Fibroblast of lung (primary cell): Measurements from ENCODE around the gene TBC1D22A. TPM values are rescaled to one million over a fixed set of nuclear protein-coding genes. Genes with fewer than 3 reads are reported as not detected.

Source experiments
- DNase-seq, 2 donors: peaks; one replicate each; pipeline versions ENCODE4 v3.0.0 to v3.0.0-alpha.2; 2010; ENCODE audit warnings: low read depth in 2 of 2
- H2AFZ ChIP-seq: 2 replicates; pipeline ENCODE4 v1.5.1; 2012; ENCODE audit warnings: low read length, control low read depth, inconsistent platforms
- H3K27ac ChIP-seq: 2 replicates; pipeline ENCODE4 v1.5.1; 2011; ENCODE audit warnings: low read length, control low read depth; ENCODE audit not compliant: insufficient read depth
- H3K27me3 ChIP-seq: 2 replicates; pipeline ENCODE4 v1.5.1; 2011; ENCODE audit warnings: mild to moderate bottlenecking, low read length; ENCODE audit not compliant: control insufficient read depth, insufficient read depth
- H3K36me3 ChIP-seq: 2 replicates; pipeline ENCODE4 v1.5.1; 2011; ENCODE audit warnings: low read length; ENCODE audit not compliant: control insufficient read depth, insufficient read depth
- H3K4me1 ChIP-seq: 2 replicates; pipeline ENCODE4 v1.5.1; 2011; ENCODE audit warnings: low read length; ENCODE audit not compliant: control insufficient read depth, insufficient read depth; ENCODE audit errors: extremely low read depth
- H3K4me2 ChIP-seq: 2 replicates; pipeline ENCODE4 v1.5.1; 2011; ENCODE audit warnings: low read length, control low read depth; ENCODE audit not compliant: insufficient read depth; ENCODE audit errors: extremely low read depth
- H3K4me3 ChIP-seq, 4 experiments: fragments of 200-600 bp in 1 of 4; sonication (generic) in 1 of 4; replicated peaks in 1 of 4; 2 replicates each; pipeline ENCODE4 v1.5.1; 2011 to 2016; ENCODE audit warnings: low read length in 4 of 4, low read depth in 3 of 4, mild to moderate bottlenecking in 3 of 4, control low read depth in 2 of 4, inconsistent platforms in 1 of 4, mixed read lengths in 1 of 4; ENCODE audit not compliant: insufficient read depth in 1 of 4; ENCODE audit errors: control extremely low read depth in 1 of 4
- H3K79me2 ChIP-seq: 2 replicates; pipeline ENCODE4 v1.5.1; 2012; ENCODE audit warnings: mild to moderate bottlenecking, low read length, inconsistent platforms; ENCODE audit not compliant: control insufficient read depth, insufficient read depth
- H3K9ac ChIP-seq: 2 replicates; pipeline ENCODE4 v1.5.1; 2011; ENCODE audit warnings: mild to moderate bottlenecking, low read length, control low read depth; ENCODE audit not compliant: insufficient read depth
- H3K9me3 ChIP-seq: 2 replicates; pipeline ENCODE4 v1.5.1; 2012; ENCODE audit warnings: low read depth, low read length; ENCODE audit not compliant: control insufficient read depth, insufficient read depth
- H4K20me1 ChIP-seq: 2 replicates; pipeline ENCODE4 v1.5.1; 2011; ENCODE audit warnings: low read length; ENCODE audit not compliant: control insufficient read depth, insufficient read depth; ENCODE audit errors: extremely low read depth
- EZH2 ChIP-seq: IDR thresholded peaks from 2 replicates; pipeline ENCODE4 v1.5.1; 2012; ENCODE audit warnings: low read length, control low read depth, mild to moderate bottlenecking; ENCODE audit errors: missing control alignments
- polyA plus RNA-seq, 2 donors: library from polyadenylated mRNA; depleted of rRNA in 1 of 2; stranded (reverse) in 1 of 2; unstranded in 1 of 2; fragments of >200 nt; gene quantifications; 2 replicates each; pipeline ENCODE4 v1.2.1, GENCODE V29; 2011 to 2012; ENCODE audit warnings: missing spikeins in 1 of 2
- total RNA-seq: library from RNA; depleted of rRNA; stranded (reverse); fragments of >200 nt; gene quantifications from 2 replicates; pipeline ENCODE4 v1.2.1, GENCODE V29; 2014
- TF ChIP-seq, protein P1 (sequence below), 2 donors: IDR thresholded peaks in 1 of 2; conservative IDR thresholded peaks in 1 of 2; 1 replicate in 1 of 2; 2 replicates in 1 of 2; pipeline ENCODE4 v1.5.1; 2011 to 2012; ENCODE audit warnings: low read length in 2 of 2, control low read depth in 1 of 2, inconsistent platforms in 1 of 2, low read depth in 1 of 2, mild to moderate bottlenecking in 1 of 2

Gene TBC1D22A
- total and polyA plus RNA-seq, 2 donors (not counting 1 experiment from before 2014, with no cell fraction given), result 11.6 to 17.6 TPM

DNA sequence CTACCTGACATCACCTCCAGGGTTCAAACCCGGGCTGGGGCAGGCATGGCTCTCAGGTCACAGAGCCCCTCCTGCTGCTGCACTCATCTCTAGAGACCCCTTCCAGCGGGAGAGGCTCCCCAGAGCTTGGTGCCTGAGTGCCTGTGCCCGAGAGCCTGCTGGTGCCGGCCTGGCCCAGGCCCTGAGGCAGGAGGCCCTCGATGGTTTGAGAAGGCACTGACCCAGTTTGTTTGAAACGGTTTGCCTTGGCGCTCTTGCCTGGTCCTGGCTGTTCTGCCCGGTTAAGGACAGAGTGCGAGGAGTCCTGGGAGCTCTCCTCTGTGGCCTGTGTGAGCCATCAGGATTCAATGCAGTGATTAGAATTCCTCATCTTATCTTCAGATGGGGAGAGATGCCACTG is 88.9 kb downstream of the TBC1D22A start:
- Histone ChIP-seq H3K4me1 (no peaks in the 10 kb centered on the region), H3K27ac (no peak overlapping the region)

DNA sequence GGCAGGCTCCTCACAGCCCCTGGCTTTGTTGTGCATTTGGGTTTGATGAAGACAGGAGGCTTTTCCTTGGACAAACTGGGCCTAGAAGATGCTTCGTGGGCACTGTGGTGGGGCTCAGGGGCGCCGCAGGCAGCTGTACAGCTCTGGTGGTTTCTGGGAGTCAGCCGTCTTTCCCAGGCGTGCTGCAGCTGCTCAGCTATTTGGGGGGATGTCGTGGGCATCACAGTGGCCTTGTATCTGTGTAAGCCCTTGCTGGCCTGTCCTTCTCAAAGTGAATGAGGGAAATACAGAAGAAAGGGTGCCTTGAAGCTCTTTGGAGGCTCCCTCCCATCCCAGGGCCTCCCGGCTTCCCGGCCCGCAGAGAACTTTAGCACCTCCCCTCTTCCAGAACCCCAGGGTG is 89.5 kb downstream of the TBC1D22A start:
- H4K20me1 ChIP-seq, result no peaks in the 10 kb centered on the region
- H3K9me3 ChIP-seq, result no peaks in the 10 kb centered on the region
- H3K4me1 ChIP-seq, result no peaks in the 10 kb centered on the region
- no peak overlapping the region for H3K4me2 ChIP-seq
- no peak overlapping the region for H3K27ac ChIP-seq
- H3K4me3 ChIP-seq, result no peak overlapping the region
- no peak for DNase-seq
- H3K27me3 ChIP-seq, result no peaks in the 10 kb centered on the region
- no peak overlapping the region for H3K9ac ChIP-seq
- H3K36me3 ChIP-seq, result peaks cover 2% of the 10 kb centered on the region
- no peaks in the 10 kb centered on the region for H3K79me2 ChIP-seq
- TF ChIP-seq, protein P1, sequence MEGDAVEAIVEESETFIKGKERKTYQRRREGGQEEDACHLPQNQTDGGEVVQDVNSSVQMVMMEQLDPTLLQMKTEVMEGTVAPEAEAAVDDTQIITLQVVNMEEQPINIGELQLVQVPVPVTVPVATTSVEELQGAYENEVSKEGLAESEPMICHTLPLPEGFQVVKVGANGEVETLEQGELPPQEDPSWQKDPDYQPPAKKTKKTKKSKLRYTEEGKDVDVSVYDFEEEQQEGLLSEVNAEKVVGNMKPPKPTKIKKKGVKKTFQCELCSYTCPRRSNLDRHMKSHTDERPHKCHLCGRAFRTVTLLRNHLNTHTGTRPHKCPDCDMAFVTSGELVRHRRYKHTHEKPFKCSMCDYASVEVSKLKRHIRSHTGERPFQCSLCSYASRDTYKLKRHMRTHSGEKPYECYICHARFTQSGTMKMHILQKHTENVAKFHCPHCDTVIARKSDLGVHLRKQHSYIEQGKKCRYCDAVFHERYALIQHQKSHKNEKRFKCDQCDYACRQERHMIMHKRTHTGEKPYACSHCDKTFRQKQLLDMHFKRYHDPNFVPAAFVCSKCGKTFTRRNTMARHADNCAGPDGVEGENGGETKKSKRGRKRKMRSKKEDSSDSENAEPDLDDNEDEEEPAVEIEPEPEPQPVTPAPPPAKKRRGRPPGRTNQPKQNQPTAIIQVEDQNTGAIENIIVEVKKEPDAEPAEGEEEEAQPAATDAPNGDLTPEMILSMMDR (conservative IDR thresholded peaks at IDR 0.05 in 1 of 2, IDR thresholded peaks at IDR 0.05 in 1 of 2; ENCODE audit: low read depth in 1 of 2, low read length in 2 of 2), result no peak
- no peak for TF ChIP-seq EZH2
- no peak overlapping the region for H2AFZ ChIP-seq

More for the DNA sequence above, 88.9 kb downstream of the TBC1D22A start:
- H3K9ac ChIP-seq, result no peak overlapping the region
- no peak overlapping the region for H3K4me2 ChIP-seq
- H3K79me2 ChIP-seq, result no peaks in the 10 kb centered on the region
- H3K4me3 ChIP-seq, result no peak overlapping the region
- TF ChIP-seq EZH2, result no peak
- TF ChIP-seq, protein P1 (conservative IDR thresholded peaks at IDR 0.05 in 1 of 2, IDR thresholded peaks at IDR 0.05 in 1 of 2; ENCODE audit: low read depth in 1 of 2, low read length in 2 of 2), result no peak
- no peak for DNase-seq
- no peaks in the 10 kb centered on the region for H3K27me3 ChIP-seq
- no peaks in the 10 kb centered on the region for H4K20me1 ChIP-seq
- H2AFZ ChIP-seq, result no peak overlapping the region
- H3K36me3 ChIP-seq, result peaks cover 2% of the 10 kb centered on the region
- H3K9me3 ChIP-seq, result no peaks in the 10 kb centered on the region

DNA sequence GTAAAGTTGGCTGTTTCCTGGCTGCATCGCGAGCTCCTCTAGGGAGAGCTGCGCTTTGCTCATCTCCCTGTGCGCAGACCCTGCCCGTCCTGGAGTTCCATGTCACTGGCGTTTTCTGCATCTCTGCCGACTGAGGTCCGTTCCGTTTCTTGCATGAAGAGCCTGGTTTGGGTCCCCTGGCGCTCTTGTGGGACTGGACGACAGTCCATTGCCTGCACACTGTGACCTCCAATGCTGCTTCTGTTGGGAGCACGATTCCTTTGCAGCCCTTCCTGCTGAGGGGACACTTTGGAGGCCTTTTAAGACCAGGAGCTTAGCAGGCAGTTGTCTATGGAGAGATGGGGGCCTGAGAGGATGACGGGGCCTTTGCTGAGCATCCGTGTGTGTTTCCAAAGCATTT is 90.3 kb downstream of the TBC1D22A start:
- no peak overlapping the region for H3K9ac ChIP-seq
- peaks cover 2% of the 10 kb centered on the region for H3K36me3 ChIP-seq
- H4K20me1 ChIP-seq, result no peaks in the 10 kb centered on the region
- H3K9me3 ChIP-seq, result no peaks in the 10 kb centered on the region
- no peak for DNase-seq
- no peaks in the 10 kb centered on the region for H3K79me2 ChIP-seq
- no peak overlapping the region for H2AFZ ChIP-seq
- H3K4me3 ChIP-seq, result no peak overlapping the region
- no peak overlapping the region for H3K4me2 ChIP-seq
- H3K4me1 ChIP-seq, result no peaks in the 10 kb centered on the region
- H3K27me3 ChIP-seq, result no peaks in the 10 kb centered on the region
- TF ChIP-seq, protein P1 (conservative IDR thresholded peaks at IDR 0.05 in 1 of 2, IDR thresholded peaks at IDR 0.05 in 1 of 2; ENCODE audit: low read depth in 1 of 2, low read length in 2 of 2), result no peak
- no peak for TF ChIP-seq EZH2
- H3K27ac ChIP-seq, result no peak overlapping the region
